ENCODE measurements around the gene NLRP7.

NLRP7 gene

DNA sequence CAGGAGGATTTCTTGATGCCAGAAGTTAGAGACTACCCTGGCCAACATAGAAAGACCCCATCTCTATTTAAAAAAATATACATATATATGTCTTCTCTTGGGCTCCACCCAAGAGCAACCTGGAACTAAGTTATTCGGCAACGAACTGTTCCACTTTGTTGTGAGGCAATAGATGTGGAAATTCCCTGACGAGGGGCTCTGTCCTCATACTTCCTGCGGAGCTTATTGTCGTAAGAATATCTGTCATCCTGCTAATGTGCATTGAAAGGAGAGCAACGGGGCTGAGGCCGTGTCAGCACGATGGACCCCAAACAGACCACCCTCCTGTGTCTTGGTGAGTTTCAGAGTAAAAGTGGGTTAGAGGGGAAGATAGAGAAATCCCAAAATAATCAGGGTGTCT lies 73.3 kb downstream of the NLRP7 start, which contains the start of gene FCAR:
TSS of gene FCAR (plus strand) at position 246 of the 400 bp plus-strand sequence. CDS start at position 301, 55 bp downstream.
- DNase-seq (ENCODE audit: low read depth in 2 of 2): no peak
